NCI-H226 (cell line): ENCODE results near the gene CD300LB.
"Not testable (repeated sequence)": the region's sequence is repeated elsewhere in the genome, so short reads cannot be mapped to it uniquely, and the experiment has no call there.

Experiments
- DNase-seq: peaks from one replicate; pipeline ENCODE4 v3.0.0-alpha.2; 2015

Gene CD300LB

GRCh38 chr17:74488276-74488675, 43.0 kb downstream of the CD300LB start:
- DNase-seq, result not testable (repeated sequence)

GRCh38 chr17:74485841-74486240, 45.4 kb downstream of the CD300LB start:
- DNase-seq, result no peak

DNA sequence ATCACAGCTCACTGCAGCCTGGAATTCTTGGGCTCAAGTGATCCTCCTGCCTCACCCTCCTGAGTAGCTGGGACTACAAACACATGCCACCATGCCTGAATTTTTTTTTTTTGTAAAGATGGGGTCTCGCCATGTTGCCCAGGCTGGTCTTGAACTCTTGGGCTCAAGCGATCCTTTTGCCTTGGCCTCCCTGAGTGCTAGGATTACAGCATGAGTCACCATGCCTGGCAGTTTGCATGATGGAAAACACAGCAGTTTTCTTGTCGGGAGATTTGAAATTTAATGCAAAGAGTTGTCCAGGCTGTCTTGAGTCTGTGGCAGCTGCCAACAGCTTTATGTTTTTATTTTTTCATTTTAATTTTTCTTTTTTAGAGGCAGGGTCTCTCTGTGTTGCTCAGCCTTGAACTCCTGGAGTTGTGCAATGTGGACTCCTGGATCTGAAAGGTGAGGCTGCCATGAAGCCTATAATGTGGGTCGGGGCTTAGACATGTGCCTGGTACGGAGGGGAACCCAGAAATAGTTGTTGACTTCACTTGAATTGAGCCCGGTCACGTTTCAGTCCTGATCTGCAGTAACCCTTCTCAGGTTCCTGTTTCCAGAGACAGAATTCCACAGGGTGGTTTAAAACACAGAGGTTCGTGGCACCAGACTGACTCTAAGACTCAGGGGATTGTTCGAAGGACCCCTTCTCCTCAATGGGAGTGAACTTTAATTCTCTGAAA, 46.1 kb downstream of the CD300LB start:
- no peak for DNase-seq

- DNase-seq, result no peak
Measured at GRCh38 chr17:74484066-74484465, 47.2 kb downstream of the CD300LB start.

DNA sequence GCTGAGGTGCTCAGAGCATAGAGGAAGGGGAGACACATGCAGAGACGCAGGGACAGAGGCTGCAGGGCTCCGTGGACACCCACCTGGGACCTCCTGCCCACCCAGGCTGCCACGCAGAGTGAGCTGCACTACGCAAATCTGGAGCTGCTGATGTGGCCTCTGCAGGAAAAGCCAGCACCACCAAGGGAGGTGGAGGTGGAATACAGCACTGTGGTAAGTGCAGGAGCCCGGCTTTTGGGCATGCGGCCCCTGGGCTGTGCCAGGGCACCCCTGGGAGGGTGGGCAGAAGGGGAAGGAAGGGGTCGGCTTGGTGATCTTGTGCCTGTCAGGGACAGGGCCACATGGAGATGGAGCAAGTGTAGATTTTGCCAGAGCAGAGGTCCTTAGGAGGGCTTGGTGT, 49.7 kb downstream of the CD300LB start:
- no peak for DNase-seq

DNA sequence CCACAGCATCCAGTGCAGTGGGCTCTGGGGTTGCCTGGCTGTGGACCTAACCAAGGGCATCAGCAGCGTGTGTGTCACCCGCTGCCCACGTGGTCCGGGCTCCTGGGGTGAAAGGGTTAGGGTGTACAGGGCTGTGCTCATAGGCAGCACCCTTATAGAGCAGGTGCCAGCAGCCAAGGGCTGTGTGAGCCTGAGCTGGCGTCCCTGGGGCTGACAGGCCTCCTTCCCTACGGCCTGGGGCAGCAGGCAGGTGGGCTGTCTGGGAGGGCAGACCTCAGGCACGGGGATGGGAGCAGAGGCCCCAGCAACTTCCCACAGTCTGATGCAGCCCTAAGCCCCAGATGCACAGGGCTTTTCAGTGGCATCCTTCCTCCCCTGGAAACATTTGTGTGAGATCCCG, 51.0 kb downstream of the CD300LB start:
- no peak for DNase-seq

DNA sequence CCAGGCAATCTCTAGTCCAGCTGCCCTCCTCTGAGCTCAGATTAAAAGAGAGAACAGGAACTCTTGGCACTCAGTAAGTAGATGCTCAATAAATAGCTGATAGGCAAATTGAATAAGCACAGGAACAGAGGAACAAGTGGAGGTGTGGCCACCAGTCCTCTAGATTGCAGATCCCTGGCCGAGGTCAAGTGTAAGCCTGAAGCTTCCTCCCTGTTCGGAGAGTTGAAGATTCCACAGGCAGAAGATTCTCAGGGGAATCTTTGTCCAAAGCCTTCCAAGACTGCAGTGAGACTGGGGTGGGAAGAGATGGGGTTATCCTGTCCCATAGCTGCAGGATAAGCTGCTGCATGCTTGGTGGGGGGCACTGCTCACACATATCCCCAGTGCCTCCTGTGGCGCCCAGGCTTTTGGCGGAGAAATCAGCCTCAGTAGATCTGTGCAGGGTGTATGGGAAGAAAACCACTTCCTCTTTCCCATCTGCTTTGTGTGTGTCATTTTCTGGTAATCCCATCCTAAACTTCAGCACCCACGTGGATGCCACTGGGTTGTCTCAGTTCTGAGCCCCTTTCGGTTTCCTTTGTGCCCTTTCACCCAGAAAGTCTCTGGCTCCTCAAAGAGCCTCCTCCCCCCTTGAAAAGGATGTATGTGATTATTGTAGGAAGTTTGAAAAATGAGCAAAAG, 52.7 kb downstream of the CD300LB start:
- no peak for DNase-seq

GRCh38 chr17:74477411-74477810, 53.9 kb downstream of the CD300LB start:
- no peak for DNase-seq

DNA sequence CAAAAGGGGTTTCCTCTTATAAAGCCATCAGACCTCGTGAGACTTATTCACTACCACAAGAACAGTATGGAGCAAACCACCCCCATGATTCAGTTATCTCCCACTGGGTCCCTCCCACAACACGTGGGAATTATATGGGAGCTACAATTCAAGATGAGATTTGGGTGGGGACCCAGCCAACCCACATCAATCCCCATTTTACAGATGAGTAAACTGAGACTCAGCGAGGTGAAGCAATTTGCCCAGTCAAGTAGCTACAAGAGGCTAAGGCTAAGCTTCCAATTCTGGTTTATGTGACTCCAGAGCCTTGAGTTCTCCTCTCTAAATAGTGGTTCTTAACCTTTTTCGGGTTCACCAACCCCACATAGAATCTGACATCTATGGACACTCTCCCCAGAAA, 56.1 kb downstream of the CD300LB start:
- DNase-seq, result no peak

DNA sequence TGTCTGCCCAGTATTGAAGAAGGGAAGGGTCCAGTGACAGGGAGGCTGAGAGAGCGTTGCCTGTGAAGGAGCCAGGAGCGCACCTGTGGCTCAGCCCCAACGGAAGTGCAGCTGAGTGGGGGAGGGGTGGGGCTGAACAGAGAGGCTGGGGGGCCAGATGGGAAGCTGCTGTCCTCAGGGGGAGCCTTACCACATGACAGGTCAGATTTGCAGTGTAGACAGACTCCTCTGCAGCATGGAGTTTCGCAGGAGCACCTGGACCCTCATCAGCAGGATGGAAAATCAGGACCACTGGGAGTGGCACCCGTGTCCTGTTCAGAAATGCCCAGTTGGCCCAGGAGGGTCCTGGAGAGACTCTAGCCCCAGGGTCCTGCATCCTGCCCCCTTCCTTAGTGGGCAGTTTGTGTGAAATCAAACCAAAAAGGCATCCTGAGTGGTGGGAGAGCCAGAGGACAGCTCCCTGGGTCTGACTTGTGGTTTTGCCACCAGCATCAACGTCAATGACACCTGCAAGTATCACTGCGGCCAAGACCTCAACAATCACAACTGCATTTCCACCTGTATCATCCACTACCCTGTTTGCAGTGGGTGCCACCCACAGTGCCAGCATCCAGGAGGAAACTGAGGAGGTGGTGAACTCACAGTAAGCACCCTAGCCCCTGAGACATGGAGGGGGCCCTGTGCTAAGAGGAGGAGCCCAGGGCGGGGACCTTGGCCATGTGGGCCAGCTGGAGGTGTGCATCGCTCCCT, 57.1 kb downstream of the CD300LB start:
- no peak for DNase-seq

DNA sequence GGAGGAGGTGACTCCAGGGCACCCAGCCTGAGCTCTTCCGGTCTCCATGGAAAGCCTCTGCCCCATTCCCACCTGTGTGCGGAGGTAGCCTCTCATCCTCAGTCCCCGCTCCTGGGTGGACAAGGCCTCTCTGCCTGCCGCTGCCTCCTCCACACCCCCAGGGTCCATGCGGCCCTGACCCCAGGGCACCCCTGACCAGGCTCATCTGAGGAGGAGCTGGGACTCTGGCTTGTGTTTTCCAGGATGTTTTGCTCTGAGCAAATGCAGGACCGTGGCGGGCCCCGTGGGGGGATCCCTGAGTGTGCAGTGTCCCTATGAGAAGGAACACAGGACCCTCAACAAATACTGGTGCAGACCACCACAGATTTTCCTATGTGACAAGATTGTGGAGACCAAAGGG, 58.0 kb downstream of the CD300LB start:
- no peak for DNase-seq

GRCh38 chr17:74472890-74473289, 58.4 kb downstream of the CD300LB start:
- DNase-seq, result no peak

DNA sequence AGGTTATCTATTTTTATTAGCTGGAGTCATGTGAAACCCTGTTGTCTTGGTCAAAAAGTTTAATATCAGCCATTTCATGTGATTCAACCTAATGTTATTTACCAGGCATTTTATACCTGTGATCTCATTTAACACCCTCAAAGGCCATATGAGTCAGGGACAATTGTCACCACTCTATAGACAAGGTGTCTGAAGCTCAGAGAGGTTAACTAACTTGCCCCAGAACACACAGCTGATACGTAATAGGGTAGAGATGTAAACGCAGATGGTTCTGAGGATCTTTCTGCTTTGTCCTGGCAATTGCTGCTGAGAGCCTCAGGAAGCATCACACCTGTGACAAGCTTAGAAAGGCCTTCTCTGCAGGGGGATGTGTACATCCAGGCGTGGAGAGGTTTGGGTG, 59.9 kb downstream of the CD300LB start:
- DNase-seq, result no peak
